Esophagus muscularis mucosa (tissue), 4 donors: ENCODE data around the gene ZNF624. TPM values are rescaled to one million over a fixed set of nuclear protein-coding genes. Genes with fewer than 3 reads are reported as not detected.
A peak's percentile ranks its signal among the peaks of the same experiment; 100 is the strongest.

Source experiments
- DNase-seq: peaks from one replicate; pipeline ENCODE4 v3.0.0-alpha.2; 2017; ENCODE audit errors: extremely low spot score
- H3K27ac ChIP-seq, 4 donors: fragments of 200-600 bp; sonication (generic); replicated peaks in 1 of 4; 1 replicate in 3 of 4; 2 replicates in 1 of 4; pipeline ENCODE4 v1.5.1; 2016 to 2019; ENCODE audit warnings: mild to moderate bottlenecking in 1 of 4
- H3K27me3 ChIP-seq, 4 donors: fragments of 200-600 bp; sonication (generic); one replicate each; pipeline versions ENCODE4 v1.5.1 to v1.6.0; 2016 to 2019
- H3K36me3 ChIP-seq, 4 donors: fragments of 200-600 bp; sonication (generic); one replicate each; pipeline ENCODE4 v1.5.1; 2016 to 2019
- H3K4me1 ChIP-seq, 4 donors: fragments of 200-600 bp; sonication (generic); one replicate each; pipeline ENCODE4 v1.5.1; 2016 to 2019
- H3K4me3 ChIP-seq, 4 donors: fragments of 200-600 bp; sonication (generic); 1 replicate in 2 of 4; 2 replicates in 2 of 4; pipeline ENCODE4 v1.5.1; 2016 to 2019; ENCODE audit warnings: mild to moderate bottlenecking in 4 of 4, moderate library complexity in 1 of 4
- H3K9me3 ChIP-seq, 4 donors: fragments of 200-600 bp; sonication (generic); 1 replicate in 3 of 4; 2 replicates in 1 of 4; pipeline ENCODE4 v1.5.1; 2016 to 2019
- CTCF ChIP-seq, 3 experiments: fragments of 200-600 bp in 2 of 3; fragments of 450-650 bp in 1 of 3; sonication (generic) in 2 of 3; IDR thresholded peaks; one replicate each; pipeline ENCODE4 v1.5.1; 2017 to 2019; ENCODE audit warnings: antibody characterized with exemption in 3 of 3, mild to moderate bottlenecking in 2 of 3, moderate library complexity in 1 of 3
- EP300 ChIP-seq: sonication (generic); formaldehyde crosslinking; IDR thresholded peaks from one replicate; pipeline ENCODE4 v1.6.1; 2017; ENCODE audit warnings: antibody characterized with exemption
- POLR2A ChIP-seq: fragments of 450-650 bp; IDR thresholded peaks from one replicate; pipeline ENCODE4 v1.6.1; 2017; ENCODE audit warnings: antibody characterized with exemption, moderate library complexity, mild to moderate bottlenecking, low read depth
- POLR2AphosphoS5 ChIP-seq, 2 donors: sonication (generic); formaldehyde crosslinking; IDR thresholded peaks; one replicate each; pipeline ENCODE4 v1.6.1; 2017; ENCODE audit warnings: antibody characterized with exemption in 2 of 2
- WGBS: methylation state at CpG from one replicate; pipeline ENCODE4 v1.1.5; 2018; 5-methylcytosine and 5-hydroxymethylcytosine counted together
- intact Hi-C: fragments of 100-400 bp; cut with DNase I; formaldehyde crosslinking; loops from one replicate; pipeline ENCODE4 v1.15.1; 2023
- total RNA-seq, 4 donors: library from RNA; depleted of rRNA; stranded (reverse); fragments of >200 nt; gene quantifications; one replicate each; pipeline versions ENCODE4 v1.1.0 to v1.2.1, GENCODE V29; 2016

Gene ZNF624
- total RNA-seq, 4 donors from 2014 or later, result 1.2 to 4.5 (median 2.5) TPM

- 11% methylated on average over 25 of the region's 53 CpGs for WGBS
- H3K36me3 ChIP-seq, result no peaks in the 10 kb centered on the region
- peak overlapping the region; percentile 60 to 74 (median 71) for H3K4me3 ChIP-seq
- TF ChIP-seq EP300 (no peak), CTCF (IDR thresholded peaks at IDR 0.05) (peak; percentile 99 to 100 (median 99)), POLR2AphosphoS5 (IDR thresholded peaks at IDR 0.05) (peak; percentile 84 to 94)
- DNase-seq, result peak; percentile 96
- intact Hi-C loops, result loop anchor here (5.0 kb wide), 2 partner anchors 52 to 63 kb away; partner anchors contain the start of gene ZNF624
- peaks cover 8 to 16% (median 11%) of the 10 kb centered on the region in 4 donors for H3K4me1 ChIP-seq
- H3K27me3 ChIP-seq, result no peaks in the 10 kb centered on the region
- peak overlapping the region; percentile 76 to 84 (median 80) for H3K27ac ChIP-seq
- H3K9me3 ChIP-seq, result no peaks in the 10 kb centered on the region
Observed at GRCh38 chr17:16589097-16589969, 64.3 kb downstream of the ZNF624 start.

- TF ChIP-seq EP300 (no peak), POLR2A (no peak), CTCF (IDR thresholded peaks at IDR 0.05) (no peak), POLR2AphosphoS5 (IDR thresholded peaks at IDR 0.05) (no peak)
- intact Hi-C loops, result loop anchor here (5.0 kb wide), 2 partner anchors 48 to 67 kb away; partner anchors contain the start of gene ZNF624
- no peak for DNase-seq
- WGBS, result 43% methylated on average over 4 of the region's 4 CpGs
- Histone ChIP-seq H3K4me1 (peaks cover 12 to 23% (median 19%) of the 10 kb centered on the region in 4 donors), H3K36me3 (no peaks in the 10 kb centered on the region), H3K27ac (peak overlapping the region in 1 of 4 donors; percentile 13), H3K9me3 (no peaks in the 10 kb centered on the region), H3K4me3 (no peak overlapping the region), H3K27me3 (no peaks in the 10 kb centered on the region)
Observed at GRCh38 chr17:16585796-16586195, 67.9 kb downstream of the ZNF624 start.

- DNase-seq, result peak; percentile 98
- H3K4me1 ChIP-seq, result peaks cover 12 to 20% (median 17%) of the 10 kb centered on the region in 4 donors
- no peaks in the 10 kb centered on the region for H3K9me3 ChIP-seq
- H3K27me3 ChIP-seq, result no peaks in the 10 kb centered on the region
- H3K27ac ChIP-seq, result peak overlapping the region; percentile 54 to 69 (median 62)
- TF ChIP-seq POLR2A (no peak), POLR2AphosphoS5 (IDR thresholded peaks at IDR 0.05) (peak; percentile 73 to 94), EP300 (no peak), CTCF (IDR thresholded peaks at IDR 0.05) (peak in 2 of 3 experiments; percentile 94 to 96)
- 13% methylated on average over 37 of the region's 39 CpGs for WGBS
- intact Hi-C loops, result no loop called here
- peak overlapping the region; percentile 41 to 54 (median 48) for H3K4me3 ChIP-seq
- H3K36me3 ChIP-seq, result no peaks in the 10 kb centered on the region
Observed at GRCh38 chr17:16584273-16584995, 69.2 kb downstream of the ZNF624 start.

- H3K27me3 ChIP-seq, result no peaks in the 10 kb centered on the region
- H3K36me3 ChIP-seq, result no peaks in the 10 kb centered on the region
- peak overlapping the region; percentile 41 to 54 (median 48) for H3K4me3 ChIP-seq
- 47% methylated on average over 7 of the region's 7 CpGs for WGBS
- DNase-seq, result peak; percentile 19
- intact Hi-C loops, result no loop called here
- no peaks in the 10 kb centered on the region for H3K9me3 ChIP-seq
- H3K4me1 ChIP-seq, result peaks cover 9 to 17% (median 15%) of the 10 kb centered on the region in 4 donors
- no peak for TF ChIP-seq EP300
- no peak for TF ChIP-seq POLR2A
- TF ChIP-seq CTCF (IDR thresholded peaks at IDR 0.05), result no peak
- TF ChIP-seq POLR2AphosphoS5 (IDR thresholded peaks at IDR 0.05), result no peak
- peak overlapping the region in 3 of 4 donors; percentile 54 to 69 (median 59) for H3K27ac ChIP-seq
Observed at GRCh38 chr17:16583781-16584180, 69.9 kb downstream of the ZNF624 start.
